ENCODE results near the gene VANGL2.
A peak's percentile ranks its signal among the peaks of the same experiment; 100 is the strongest.
"Not testable (repeated sequence)": the region's sequence is repeated elsewhere in the genome, so short reads cannot be mapped to it uniquely, and the experiment has no call there.

VANGL2 gene

DNA sequence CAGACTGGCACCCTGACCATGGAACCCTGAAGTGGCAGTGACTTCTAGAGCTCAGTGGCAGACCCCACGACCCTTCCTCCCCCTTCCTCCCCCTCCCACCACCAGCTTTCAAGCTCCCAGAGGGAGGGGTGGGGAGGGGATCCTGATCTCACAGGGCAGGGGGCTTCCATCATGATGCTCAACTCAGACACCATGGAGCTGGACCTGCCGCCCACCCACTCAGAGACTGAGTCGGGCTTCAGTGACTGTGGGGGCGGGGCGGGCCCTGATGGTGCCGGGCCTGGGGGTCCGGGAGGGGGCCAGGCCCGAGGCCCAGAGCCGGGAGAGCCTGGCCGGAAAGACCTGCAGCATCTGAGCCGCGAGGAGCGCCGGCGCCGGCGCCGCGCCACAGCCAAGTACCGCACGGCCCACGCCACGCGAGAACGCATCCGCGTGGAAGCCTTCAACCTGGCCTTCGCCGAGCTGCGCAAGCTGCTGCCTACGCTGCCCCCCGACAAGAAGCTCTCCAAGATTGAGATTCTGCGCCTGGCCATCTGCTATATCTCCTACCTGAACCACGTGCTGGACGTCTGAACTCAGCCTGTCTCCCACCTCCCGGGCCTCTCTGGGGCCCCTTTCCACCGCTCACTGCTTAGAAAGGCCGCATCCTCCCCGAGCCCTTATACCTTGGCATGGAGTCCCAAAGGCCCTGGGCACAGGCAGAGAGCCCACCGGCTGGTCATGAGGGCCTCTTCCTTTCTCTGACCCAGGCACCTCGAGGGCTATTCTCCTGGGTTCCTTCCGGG is 29.6 kb upstream of the VANGL2 start:
- DNase-seq: no peak

DNA sequence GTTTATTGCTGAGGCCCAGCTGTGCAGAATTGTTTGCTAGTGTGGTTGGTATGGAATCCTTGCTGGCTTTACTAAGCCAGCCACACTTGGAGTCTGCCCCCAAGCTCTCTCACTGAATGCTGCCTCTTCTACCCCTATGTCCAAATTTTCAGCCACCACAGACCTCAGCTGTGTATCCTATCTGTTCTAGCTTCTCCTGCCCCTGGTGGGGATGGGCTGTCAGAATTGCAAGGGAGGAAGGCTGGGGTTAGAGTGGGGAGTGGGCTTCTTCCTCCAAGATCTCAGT is 29.1 kb upstream of the VANGL2 start:
- no peak for DNase-seq

DNA sequence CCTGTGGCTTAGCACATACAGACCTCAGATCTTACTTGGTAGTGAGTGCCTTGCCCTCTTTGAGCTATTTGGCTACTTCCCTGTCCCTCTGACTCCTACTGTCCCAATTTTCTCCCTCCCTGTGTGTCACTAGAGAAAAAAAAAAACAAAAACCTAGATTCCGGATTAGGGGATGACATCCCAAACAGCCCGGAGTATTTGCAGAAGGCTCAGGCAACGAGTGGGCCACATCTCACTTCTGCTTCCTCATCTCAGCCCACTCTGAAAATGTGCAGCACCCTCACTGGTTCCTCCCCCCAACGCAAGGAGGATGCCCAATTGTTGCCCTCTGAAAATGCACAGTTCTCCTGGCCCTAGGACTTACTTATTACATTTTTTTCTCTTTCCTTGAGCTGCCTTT is 28.6 kb upstream of the VANGL2 start:
- peak; percentile 87 for DNase-seq

GRCh38 chr1:160373696-160374095 is 26.7 kb upstream of the VANGL2 start:
- DNase-seq: peak; percentile 65

- DNase-seq: peak; percentile 64
These were observed 25.9 kb upstream of the VANGL2 start for GRCh38 chr1:160374306-160375110.

GRCh38 chr1:160375788-160376524 is 24.4 kb upstream of the VANGL2 start:
- peak; percentile 56 for DNase-seq

GRCh38 chr1:160376525-160377131 is 23.7 kb upstream of the VANGL2 start:
- DNase-seq: peak; percentile 66

DNA sequence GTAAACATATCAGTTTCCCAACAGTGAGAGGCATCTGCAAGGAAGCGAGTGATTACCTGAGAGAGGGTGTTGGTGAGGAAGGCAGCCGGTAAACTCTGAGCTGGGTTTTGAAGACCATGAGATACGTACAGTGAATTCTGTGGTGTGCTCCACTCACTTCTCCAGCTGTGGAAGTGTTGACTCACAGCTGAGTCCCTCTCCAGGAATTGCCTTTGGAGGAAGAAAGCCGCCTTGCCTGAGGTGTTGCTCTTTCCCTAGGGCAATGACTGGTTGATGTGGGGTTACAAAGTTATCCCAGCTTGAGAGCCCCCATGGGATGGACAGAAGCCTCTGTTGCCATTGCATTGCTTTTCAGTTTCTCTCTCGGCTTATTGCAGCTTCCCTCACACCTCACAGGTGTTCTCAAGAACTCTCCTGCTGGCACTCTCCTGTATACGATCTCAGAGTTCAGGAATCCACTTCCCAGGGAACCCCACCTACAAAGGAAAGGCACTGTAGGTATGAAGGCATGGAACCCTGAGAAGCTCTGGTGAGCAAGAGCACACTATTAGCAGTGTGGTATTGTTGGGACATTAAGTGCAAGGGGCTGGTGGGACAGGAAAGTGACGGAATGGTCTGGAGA is 22.7 kb upstream of the VANGL2 start:
- DNase-seq: no peak

GRCh38 chr1:160384812-160385211 is 15.6 kb upstream of the VANGL2 start:
- DNase-seq: not testable (repeated sequence)

GRCh38 chr1:160388406-160388805 is 12.0 kb upstream of the VANGL2 start:
- not testable (repeated sequence) for DNase-seq

- DNase-seq: no peak
These were observed 5.7 kb upstream of the VANGL2 start for GRCh38 chr1:160394673-160395072.

GRCh38 chr1:160397651-160398050 is 2.7 kb upstream of the VANGL2 start:
- DNase-seq: no peak

DNA sequence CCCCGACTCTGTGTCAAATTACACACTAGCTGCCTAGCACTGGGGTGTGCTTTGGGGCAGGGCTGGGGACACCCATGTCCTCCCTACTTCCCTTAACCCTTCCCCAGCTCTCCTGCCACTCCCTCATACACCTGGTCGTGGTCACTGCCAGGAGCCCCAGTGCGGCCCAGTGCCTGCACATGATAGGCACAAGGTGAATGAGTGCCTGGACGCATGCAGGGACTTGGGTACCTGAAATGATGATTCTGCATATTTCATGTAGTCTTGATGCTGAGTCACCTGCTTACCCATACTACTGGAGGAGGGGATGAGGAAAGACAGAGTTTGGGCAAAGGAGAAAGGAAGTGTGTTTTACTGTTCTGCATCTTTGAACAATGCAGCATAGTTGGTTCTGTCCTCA is 1.5 kb upstream of the VANGL2 start:
- no peak for DNase-seq

GRCh38 chr1:160399544-160400222 is 681 bp upstream of the VANGL2 start:
- DNase-seq: no peak

- DNase-seq: no peak
These were observed 502 bp downstream of the VANGL2 start for GRCh38 chr1:160400646-160401486.

DNA sequence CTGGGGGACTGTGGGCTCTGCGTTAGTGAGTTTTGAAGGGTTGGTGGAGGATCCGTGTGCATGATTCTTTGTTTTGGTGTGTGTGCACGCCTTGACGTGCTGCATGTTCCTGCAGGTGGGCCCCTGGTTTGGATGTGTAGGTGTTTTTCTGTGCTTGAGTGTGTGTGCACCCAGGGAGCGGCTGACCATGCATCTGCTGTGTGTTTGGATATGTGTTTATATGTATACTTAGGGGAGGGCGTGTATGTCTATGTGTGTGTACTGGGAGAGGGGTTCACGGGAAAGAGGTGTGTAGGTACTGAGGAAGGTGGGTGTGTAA is 1.1 kb downstream of the VANGL2 start:
- no peak for DNase-seq

- no peak for DNase-seq
These were observed 1.8 kb downstream of the VANGL2 start for GRCh38 chr1:160402001-160402795.

DNA sequence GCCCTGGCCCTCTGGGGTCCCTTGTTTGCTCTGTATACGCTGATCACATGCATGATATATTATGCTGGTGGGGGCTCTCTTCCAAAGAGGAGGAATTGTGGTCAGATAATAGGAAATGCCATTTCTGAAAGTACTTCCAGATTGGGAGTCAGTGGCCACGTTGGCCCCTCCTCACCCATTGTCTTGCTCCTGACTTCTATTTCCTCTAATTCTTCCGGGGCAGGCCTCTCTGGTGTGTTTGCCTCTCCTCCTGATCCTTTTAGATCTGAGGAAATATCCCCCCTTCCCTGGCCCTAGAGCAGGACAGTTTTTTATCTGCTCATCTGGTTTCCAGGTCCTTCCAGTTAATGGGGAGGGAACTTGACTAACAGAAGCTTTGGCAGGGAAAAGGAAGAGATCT is 2.9 kb downstream of the VANGL2 start:
- DNase-seq: no peak

DNA sequence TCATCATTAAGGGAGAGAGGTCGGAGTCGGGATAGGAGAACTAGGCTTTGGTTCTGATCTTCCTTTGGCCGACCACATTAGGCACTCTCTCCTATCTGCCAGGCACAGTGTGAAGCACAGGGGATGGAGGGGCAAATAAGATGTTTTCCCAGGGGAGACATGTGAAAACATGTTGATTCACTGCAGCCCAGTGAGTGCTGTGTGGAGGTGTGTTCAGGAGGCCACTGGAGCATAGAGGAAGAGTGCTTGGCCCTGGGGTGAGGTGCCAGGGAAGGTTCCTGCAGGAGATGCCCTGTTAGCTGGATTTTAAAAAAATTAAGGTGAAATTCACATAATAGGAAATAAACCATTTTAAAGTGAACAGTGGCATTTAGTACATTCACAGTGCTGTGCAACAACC is 3.7 kb downstream of the VANGL2 start:
- no peak for DNase-seq

- no peak for DNase-seq
These were observed 5.0 kb downstream of the VANGL2 start for GRCh38 chr1:160405331-160405877.
